Tibial nerve (tissue), 4 donors: ENCODE data around the gene KSR2.

Experiments used
- CTCF ChIP-seq, 5 experiments: fragments of 200-600 bp in 3 of 5; fragments of 450-650 bp in 2 of 5; sonication (generic) in 3 of 5; IDR thresholded peaks; one replicate each; pipeline ENCODE4 v1.5.1; 2016 to 2019; ENCODE audit warnings: antibody characterized with exemption in 5 of 5, mild to moderate bottlenecking in 3 of 5, moderate library complexity in 2 of 5
- EP300 ChIP-seq, 2 donors: sonication (generic); formaldehyde crosslinking; IDR thresholded peaks; one replicate each; pipeline ENCODE4 v1.6.1; 2017; ENCODE audit warnings: antibody characterized with exemption in 2 of 2, mild to moderate bottlenecking in 1 of 2
- POLR2A ChIP-seq, 2 donors: fragments of 450-650 bp; IDR thresholded peaks; one replicate each; pipeline ENCODE4 v1.6.1; 2017; ENCODE audit warnings: antibody characterized with exemption in 2 of 2, mild to moderate bottlenecking in 2 of 2, moderate library complexity in 2 of 2

- TF ChIP-seq CTCF (IDR thresholded peaks at IDR 0.05) (no peak), POLR2A (IDR thresholded peaks at IDR 0.05) (no peak), EP300 (IDR thresholded peaks at IDR 0.05) (no peak)
These were observed 415.8 kb downstream of the KSR2 start for GRCh38 chr12:117552971-117553370.
